ENCODE measurements around the gene FAM181A. TPM values are rescaled to one million over a fixed set of nuclear protein-coding genes. Genes with fewer than 3 reads are reported as not detected.

FAM181A gene
- total RNA-seq, 1 donor from 2014 or later: not detected

- DNase-seq (ENCODE audit: low read depth): no peak
These were observed 1.9 kb downstream of the FAM181A start for GRCh38 chr14:93929048-93929535.

- DNase-seq (ENCODE audit: low read depth): no peak
These were observed 2.5 kb downstream of the FAM181A start for GRCh38 chr14:93929657-93930056.

GRCh38 chr14:93930296-93930988 lies 3.3 kb downstream of the FAM181A start:
- DNase-seq (ENCODE audit: low read depth): no peak

GRCh38 chr14:93930989-93931307 lies 3.8 kb downstream of the FAM181A start:
- DNase-seq (ENCODE audit: low read depth): no peak

- no peak for DNase-seq (ENCODE audit: low read depth)
These were observed 5.5 kb downstream of the FAM181A start for GRCh38 chr14:93932642-93933041.

- no peak for DNase-seq (ENCODE audit: low read depth)
These were observed 8.1 kb downstream of the FAM181A start for GRCh38 chr14:93935213-93935612.

GRCh38 chr14:93936245-93936644 lies 9.1 kb downstream of the FAM181A start:
- DNase-seq (ENCODE audit: low read depth): peak; percentile 19

GRCh38 chr14:93936926-93937325 lies 9.8 kb downstream of the FAM181A start:
- no peak for DNase-seq (ENCODE audit: low read depth)

- DNase-seq (ENCODE audit: low read depth): no peak
These were observed 10.4 kb downstream of the FAM181A start for GRCh38 chr14:93937519-93937918.

- DNase-seq (ENCODE audit: low read depth): no peak
These were observed 11.7 kb downstream of the FAM181A start for GRCh38 chr14:93938751-93939303.

- no peak for DNase-seq (ENCODE audit: low read depth)
These were observed 12.4 kb downstream of the FAM181A start for GRCh38 chr14:93939304-93940229.

GRCh38 chr14:93940437-93940836 lies 13.3 kb downstream of the FAM181A start:
- DNase-seq (ENCODE audit: low read depth): no peak

- peak; percentile 93 for DNase-seq (ENCODE audit: low read depth)
These were observed 14.3 kb downstream of the FAM181A start for GRCh38 chr14:93941293-93941910.

- peak; percentile 93 for DNase-seq (ENCODE audit: low read depth)
These were observed 15.9 kb downstream of the FAM181A start for GRCh38 chr14:93943052-93943451.

GRCh38 chr14:93943930-93944329 lies 16.8 kb downstream of the FAM181A start:
- DNase-seq (ENCODE audit: low read depth): no peak

- DNase-seq (ENCODE audit: low read depth): no peak
These were observed 17.4 kb downstream of the FAM181A start for GRCh38 chr14:93944348-93945069.

- DNase-seq (ENCODE audit: low read depth): no peak
These were observed 17.9 kb downstream of the FAM181A start for GRCh38 chr14:93945070-93945399.

- DNase-seq (ENCODE audit: low read depth): peak; percentile 43
These were observed 19.0 kb downstream of the FAM181A start for GRCh38 chr14:93946104-93946503.

GRCh38 chr14:93946541-93947090 lies 19.5 kb downstream of the FAM181A start:
- DNase-seq (ENCODE audit: low read depth): peak; percentile 21

- no peak for DNase-seq (ENCODE audit: low read depth)
These were observed 20.1 kb downstream of the FAM181A start for GRCh38 chr14:93947282-93947681.

GRCh38 chr14:93949511-93950075 lies 22.4 kb downstream of the FAM181A start:
- DNase-seq (ENCODE audit: low read depth): no peak
